ENCODE results near the gene PODXL. TPM values are rescaled to one million over a fixed set of nuclear protein-coding genes. Genes with fewer than 3 reads are reported as not detected.

The PODXL gene
- total RNA-seq, 5 donors from 2014 or later (not counting 1 experiment from before 2014, with no cell fraction given) = 0.63 to 2.6 (median 1.5) TPM

DNA sequence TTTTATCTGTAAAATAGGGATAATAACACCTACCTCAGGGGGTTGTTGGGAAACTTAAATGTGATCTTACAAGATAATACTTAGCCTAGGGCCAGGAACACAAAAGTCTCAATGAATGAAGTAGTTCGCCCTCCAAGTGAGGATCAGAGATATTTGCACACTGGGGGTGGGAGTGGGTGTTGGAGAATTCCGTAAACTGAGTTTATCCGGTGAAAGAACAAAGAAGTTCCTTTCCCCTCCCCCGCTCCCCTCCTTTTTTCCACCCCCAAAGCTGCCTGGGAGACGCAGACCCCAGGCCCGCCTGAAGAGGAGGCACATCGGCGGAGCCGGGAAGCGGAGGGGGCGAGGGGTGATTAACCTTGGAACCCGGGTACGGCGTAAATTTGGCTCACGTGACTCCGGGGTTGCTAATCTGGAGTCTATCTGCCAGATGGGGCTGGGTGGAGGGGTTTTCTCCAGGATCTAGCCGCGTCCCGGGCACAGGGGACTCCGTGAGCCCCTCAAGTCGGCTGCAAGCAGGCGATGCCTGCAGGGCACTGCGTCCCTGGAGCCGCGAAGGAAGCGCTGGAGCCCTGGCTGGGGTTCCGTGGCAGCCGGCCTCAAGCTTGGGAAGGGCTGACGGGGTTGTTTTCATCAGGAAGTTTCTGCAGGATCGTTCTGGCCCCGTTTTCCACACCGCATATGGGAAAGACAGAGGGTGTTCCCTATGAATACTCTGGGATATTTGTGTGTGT, 1.4 kb upstream of the PODXL start:
- H3K9me3 Mint-ChIP-seq = no peaks in the 10 kb centered on the region
- Histone ChIP-seq H3K4me3 (ENCODE audit: control insufficient read depth in 1 of 2, extremely low read depth in 1 of 2, low read length in 1 of 2) (no peak overlapping the region), H3K27ac (ENCODE audit: low read length) (no peak overlapping the region), H3K27me3 (replicated peaks in 1 of 2; ENCODE audit: control insufficient read depth in 2 of 2, extremely low read depth in 1 of 2, insufficient read depth in 2 of 2, low read length in 1 of 2) (peaks cover 10 to 42% of the 10 kb centered on the region in 2 experiments), H3K9me3 (no peaks in the 10 kb centered on the region), H3K36me3 (ENCODE audit: control insufficient read depth in 2 of 2, extremely low read depth in 1 of 2, insufficient read depth in 1 of 2, low read length in 1 of 2) (no peaks in the 10 kb centered on the region), H3K4me1 (ENCODE audit: control insufficient read depth in 1 of 2, extremely low read depth in 1 of 2, insufficient read depth in 2 of 2, low read length in 2 of 2) (peaks cover 0 to 27% of the 10 kb centered on the region in 2 experiments)
- DNase-seq (no peak), ATAC-seq (replicated peaks in 1 of 4) (no peak)
- CTCF ChIA-PET = interaction anchor here in 1 of 2 donors (0.6 kb wide), 1 partner anchor 11 kb away, joined by 4 read pairs; no protein-coding TSS in a partner anchor
- H3K4me3 Mint-ChIP-seq = peak overlapping the region; percentile 68 to 77 (median 76)
- POLR2A ChIA-PET = no interaction called here
- 9% methylated on average over 26 of the region's 32 CpGs for WGBS (ENCODE audit: insufficient coverage)
- H3K36me3 Mint-ChIP-seq = no peaks in the 10 kb centered on the region
- peaks cover 10 to 22% (median 18%) of the 10 kb centered on the region in 3 donors for H3K4me1 Mint-ChIP-seq
- peaks cover 31 to 44% of the 10 kb centered on the region in 2 donors for H3K27me3 Mint-ChIP-seq
- no peak overlapping the region for H3K27ac Mint-ChIP-seq

DNA sequence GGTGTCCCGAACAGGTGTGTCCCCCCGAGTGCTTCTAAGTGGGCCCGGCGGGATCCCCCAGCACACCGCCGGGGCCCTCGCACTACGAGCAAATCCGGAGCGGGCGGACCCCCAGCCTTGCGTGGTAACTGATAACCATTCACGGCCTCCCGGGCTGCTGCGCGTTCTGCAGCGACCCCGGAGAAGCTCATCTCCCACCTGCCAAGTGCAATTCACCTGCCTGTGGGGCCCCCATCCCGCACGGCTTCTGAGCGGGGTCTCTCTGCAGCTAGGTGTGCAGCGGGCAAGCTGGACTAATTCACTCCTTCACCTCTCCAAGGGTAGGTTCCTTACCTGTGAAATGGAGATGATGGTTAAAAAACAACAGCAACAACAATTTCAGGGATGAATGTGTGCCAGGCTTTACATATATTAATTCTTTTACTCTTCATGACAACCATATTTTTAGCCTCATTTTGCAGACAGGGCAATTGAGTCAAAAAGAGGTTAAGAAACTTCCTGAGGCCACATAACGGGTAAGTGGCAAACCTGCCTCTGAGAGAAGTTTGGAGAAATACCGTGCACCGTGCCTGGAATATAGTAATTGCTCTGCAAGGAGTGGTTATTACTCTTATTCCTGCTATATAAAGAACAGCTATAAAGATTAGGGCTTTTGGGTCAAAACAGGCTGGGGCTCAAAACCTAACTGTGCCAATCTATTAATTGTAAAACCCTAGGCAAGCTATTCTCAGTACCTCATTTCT, 652 bp upstream of the PODXL start:
- peak overlapping the region; percentile 43 to 57 for H3K4me3 ChIP-seq (ENCODE audit: control insufficient read depth in 1 of 2, extremely low read depth in 1 of 2, low read length in 1 of 2)
- H3K9me3 Mint-ChIP-seq = no peaks in the 10 kb centered on the region
- no peak overlapping the region for H3K27ac Mint-ChIP-seq
- H3K27me3 ChIP-seq (replicated peaks in 1 of 2; ENCODE audit: control insufficient read depth in 2 of 2, extremely low read depth in 1 of 2, insufficient read depth in 2 of 2, low read length in 1 of 2) = peaks cover 10 to 50% of the 10 kb centered on the region in 2 experiments
- ATAC-seq (replicated peaks in 1 of 4) (peak in 2 of 4 experiments; percentile 2 to 15), DNase-seq (peak in 1 of 35 experiments; percentile 10)
- POLR2A ChIA-PET = no interaction called here
- H3K36me3 Mint-ChIP-seq = no peaks in the 10 kb centered on the region
- H3K4me1 ChIP-seq (ENCODE audit: control insufficient read depth in 1 of 2, extremely low read depth in 1 of 2, insufficient read depth in 2 of 2, low read length in 2 of 2) = peaks cover 0 to 27% of the 10 kb centered on the region in 2 experiments
- peaks cover 35 to 48% of the 10 kb centered on the region in 2 donors for H3K27me3 Mint-ChIP-seq
- peak overlapping the region; percentile 68 to 77 (median 76) for H3K4me3 Mint-ChIP-seq
- H3K36me3 ChIP-seq (ENCODE audit: control insufficient read depth in 2 of 2, extremely low read depth in 1 of 2, insufficient read depth in 1 of 2, low read length in 1 of 2) = no peaks in the 10 kb centered on the region
- no peak overlapping the region for H3K27ac ChIP-seq (ENCODE audit: low read length)
- no peaks in the 10 kb centered on the region for H3K9me3 ChIP-seq
- CTCF ChIA-PET = interaction anchor here in 1 of 2 donors (0.6 kb wide), 1 partner anchor 10 kb away, joined by 4 read pairs; no protein-coding TSS in a partner anchor
- under 1% methylated on average over 19 of the region's 25 CpGs for WGBS (ENCODE audit: insufficient coverage)
- peaks cover 10 to 22% (median 18%) of the 10 kb centered on the region in 3 donors for H3K4me1 Mint-ChIP-seq

DNA sequence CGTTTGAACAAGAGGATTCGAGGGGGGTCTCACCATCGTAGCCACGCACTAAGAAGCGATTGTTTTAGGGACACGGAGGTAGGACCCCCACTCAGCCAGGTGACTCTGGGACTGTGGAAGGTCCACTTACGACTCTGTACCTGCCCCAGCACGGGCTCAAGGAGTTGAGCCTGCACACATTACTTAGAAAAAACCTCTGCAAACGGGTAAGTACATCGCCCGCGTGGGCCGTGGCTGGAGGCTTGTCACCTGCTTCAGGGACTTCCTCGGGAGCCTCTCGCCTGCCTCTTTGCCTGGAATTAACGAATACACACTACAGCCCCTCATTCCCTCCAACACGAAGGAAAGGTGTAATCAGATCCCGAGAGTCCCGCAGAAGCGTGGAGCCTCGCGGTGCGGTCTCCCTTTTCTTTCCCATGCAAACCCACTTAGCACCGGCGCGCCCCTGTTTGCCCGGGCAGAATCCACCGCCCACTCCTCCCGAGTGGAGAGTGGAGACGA, 826 bp downstream of the PODXL start:
- Histone ChIP-seq H3K4me1 (ENCODE audit: control insufficient read depth in 1 of 2, extremely low read depth in 1 of 2, insufficient read depth in 2 of 2, low read length in 2 of 2) (peaks cover 0 to 27% of the 10 kb centered on the region in 2 experiments), H3K4me3 (ENCODE audit: control insufficient read depth in 1 of 2, extremely low read depth in 1 of 2, low read length in 1 of 2) (peak overlapping the region; percentile 20 to 38), H3K9me3 (no peaks in the 10 kb centered on the region), H3K36me3 (ENCODE audit: control insufficient read depth in 2 of 2, extremely low read depth in 1 of 2, insufficient read depth in 1 of 2, low read length in 1 of 2) (no peaks in the 10 kb centered on the region), H3K27me3 (replicated peaks in 1 of 2; ENCODE audit: control insufficient read depth in 2 of 2, extremely low read depth in 1 of 2, insufficient read depth in 2 of 2, low read length in 1 of 2) (peaks cover 10 to 57% of the 10 kb centered on the region in 2 experiments), H3K27ac (ENCODE audit: low read length) (no peak overlapping the region)
- H3K4me1 Mint-ChIP-seq = peaks cover 10 to 22% (median 18%) of the 10 kb centered on the region in 3 donors
- peaks cover 31 to 45% of the 10 kb centered on the region in 2 donors for H3K27me3 Mint-ChIP-seq
- H3K36me3 Mint-ChIP-seq = no peaks in the 10 kb centered on the region
- ChIA-PET CTCF (no interaction called here), POLR2A (no interaction called here)
- no peak overlapping the region for H3K27ac Mint-ChIP-seq
- H3K4me3 Mint-ChIP-seq = peak overlapping the region; percentile 70 to 78 (median 78)
- no peak for ATAC-seq (replicated peaks in 1 of 4)
- 4% methylated on average over 30 of the region's 30 CpGs for WGBS (ENCODE audit: insufficient coverage)
- H3K9me3 Mint-ChIP-seq = no peaks in the 10 kb centered on the region
- DNase-seq = peak in 8 of 35 experiments; percentile 3 to 24 (median 6)

DNA sequence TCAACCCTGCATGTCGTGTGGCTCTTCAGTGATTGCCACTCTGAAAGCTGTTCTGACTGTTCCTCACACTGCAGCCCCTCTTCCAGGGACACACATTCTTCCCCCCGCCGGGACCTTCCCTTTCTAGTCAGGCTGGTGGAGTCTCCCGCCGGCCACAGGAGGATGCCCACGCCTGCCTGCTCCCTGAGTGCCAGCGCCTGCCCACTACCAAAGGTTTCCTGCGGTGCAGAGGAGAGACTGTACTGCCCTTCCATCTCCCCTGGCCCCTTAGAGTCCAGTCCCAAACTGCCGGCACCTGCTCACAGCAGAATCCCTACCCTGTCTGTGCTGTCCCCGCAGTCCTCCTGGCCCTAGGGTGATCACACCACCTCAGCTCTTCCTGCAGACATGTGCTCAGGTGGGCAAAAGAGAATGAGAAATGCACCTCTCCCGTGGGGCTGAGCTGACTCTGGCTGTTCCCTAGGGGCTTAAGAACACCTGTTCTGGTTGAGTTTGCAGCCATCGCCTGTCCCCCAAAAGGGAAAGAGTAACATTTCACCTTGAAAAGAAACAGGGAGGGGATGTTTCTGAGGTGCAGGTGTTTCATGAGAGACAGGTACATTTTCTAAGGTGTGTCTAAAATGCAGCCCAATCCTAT, 1.4 kb downstream of the PODXL start:
- H3K27me3 Mint-ChIP-seq = peaks cover 29 to 43% of the 10 kb centered on the region in 2 donors

DNA sequence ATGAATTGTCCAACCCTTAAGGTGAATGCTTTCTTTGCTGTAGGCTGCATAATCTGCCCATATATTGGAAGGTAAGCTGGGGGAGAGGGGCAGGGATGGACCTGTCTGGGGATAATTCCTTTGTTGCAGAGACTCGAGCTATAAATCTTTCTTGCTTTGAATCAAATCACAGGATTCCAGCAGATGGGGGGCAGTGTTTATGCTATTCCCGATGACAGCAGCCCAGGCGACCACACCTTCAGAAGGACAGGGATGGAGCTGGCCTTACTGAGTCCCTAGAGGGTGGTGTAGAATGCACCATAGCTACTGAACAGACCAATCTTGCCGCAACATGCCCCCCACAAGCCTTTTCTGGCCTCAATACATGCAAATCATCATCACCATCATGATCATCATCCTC, 2.5 kb downstream of the PODXL start:
- CTCF ChIA-PET = interaction anchor here in 1 of 2 donors (0.7 kb wide), 1 partner anchor 21 kb away, joined by 3 read pairs; no protein-coding TSS in a partner anchor
- H3K4me1 Mint-ChIP-seq = peaks cover 10 to 22% (median 18%) of the 10 kb centered on the region in 3 donors
- Histone ChIP-seq H3K36me3 (ENCODE audit: control insufficient read depth in 2 of 2, extremely low read depth in 1 of 2, insufficient read depth in 1 of 2, low read length in 1 of 2) (no peaks in the 10 kb centered on the region), H3K27me3 (replicated peaks in 1 of 2; ENCODE audit: control insufficient read depth in 2 of 2, extremely low read depth in 1 of 2, insufficient read depth in 2 of 2, low read length in 1 of 2) (peaks cover 7 to 66% of the 10 kb centered on the region in 2 experiments), H3K27ac (ENCODE audit: low read length) (no peak overlapping the region), H3K4me1 (ENCODE audit: control insufficient read depth in 1 of 2, extremely low read depth in 1 of 2, insufficient read depth in 2 of 2, low read length in 2 of 2) (peaks cover 0 to 27% of the 10 kb centered on the region in 2 experiments), H3K9me3 (no peaks in the 10 kb centered on the region), H3K4me3 (ENCODE audit: control insufficient read depth in 1 of 2, extremely low read depth in 1 of 2, low read length in 1 of 2) (no peak overlapping the region)
- no peaks in the 10 kb centered on the region for H3K36me3 Mint-ChIP-seq
- H3K4me3 Mint-ChIP-seq = no peak overlapping the region
- ATAC-seq (replicated peaks in 1 of 4) = no peak
- POLR2A ChIA-PET = no interaction called here
- H3K27ac Mint-ChIP-seq = no peak overlapping the region
- H3K27me3 Mint-ChIP-seq = peaks cover 29 to 39% of the 10 kb centered on the region in 2 donors
- DNase-seq = no peak
- H3K9me3 Mint-ChIP-seq = no peaks in the 10 kb centered on the region
- WGBS (ENCODE audit: insufficient coverage) = no CpG with 5 or more reads among the region's 4 CpGs

More for the DNA sequence above, 1.4 kb downstream of the PODXL start:
- Histone ChIP-seq H3K36me3 (ENCODE audit: control insufficient read depth in 2 of 2, extremely low read depth in 1 of 2, insufficient read depth in 1 of 2, low read length in 1 of 2) (no peaks in the 10 kb centered on the region), H3K9me3 (no peaks in the 10 kb centered on the region), H3K4me1 (ENCODE audit: control insufficient read depth in 1 of 2, extremely low read depth in 1 of 2, insufficient read depth in 2 of 2, low read length in 2 of 2) (peaks cover 0 to 27% of the 10 kb centered on the region in 2 experiments), H3K27ac (ENCODE audit: low read length) (no peak overlapping the region), H3K4me3 (ENCODE audit: control insufficient read depth in 1 of 2, extremely low read depth in 1 of 2, low read length in 1 of 2) (no peak overlapping the region), H3K27me3 (replicated peaks in 1 of 2; ENCODE audit: control insufficient read depth in 2 of 2, extremely low read depth in 1 of 2, insufficient read depth in 2 of 2, low read length in 1 of 2) (peaks cover 7 to 61% of the 10 kb centered on the region in 2 experiments)
- H3K27ac Mint-ChIP-seq = no peak overlapping the region
- H3K4me1 Mint-ChIP-seq = peaks cover 10 to 22% (median 18%) of the 10 kb centered on the region in 3 donors
- H3K4me3 Mint-ChIP-seq = peak overlapping the region; percentile 70 to 78 (median 78)
- DNase-seq (no peak), ATAC-seq (replicated peaks in 1 of 4) (no peak)
- ChIA-PET POLR2A (no interaction called here), CTCF (no interaction called here)
- WGBS (ENCODE audit: insufficient coverage) = 86% methylated on average over 10 of the region's 12 CpGs
- H3K9me3 Mint-ChIP-seq = no peaks in the 10 kb centered on the region
- no peaks in the 10 kb centered on the region for H3K36me3 Mint-ChIP-seq

- no peak overlapping the region for H3K27ac ChIP-seq (ENCODE audit: low read length)
- H3K36me3 ChIP-seq (ENCODE audit: control insufficient read depth in 2 of 2, extremely low read depth in 1 of 2, insufficient read depth in 1 of 2, low read length in 1 of 2) = no peaks in the 10 kb centered on the region
- Mint-ChIP-seq H3K9me3 (no peaks in the 10 kb centered on the region), H3K27me3 (peaks cover 23 to 31% of the 10 kb centered on the region in 2 donors), H3K27ac (no peak overlapping the region), H3K4me3 (no peak overlapping the region), H3K4me1 (peaks cover 8 to 11% (median 10%) of the 10 kb centered on the region in 3 donors), H3K36me3 (no peaks in the 10 kb centered on the region)
- ATAC-seq (replicated peaks in 1 of 4) = no peak
- no peaks in the 10 kb centered on the region for H3K9me3 ChIP-seq
- peaks cover 2 to 56% of the 10 kb centered on the region in 2 experiments for H3K27me3 ChIP-seq (replicated peaks in 1 of 2; ENCODE audit: control insufficient read depth in 2 of 2, extremely low read depth in 1 of 2, insufficient read depth in 2 of 2, low read length in 1 of 2)
- ChIA-PET POLR2A (no interaction called here), CTCF (no interaction called here)
- peaks cover 0 to 16% of the 10 kb centered on the region in 2 experiments for H3K4me1 ChIP-seq (ENCODE audit: control insufficient read depth in 1 of 2, extremely low read depth in 1 of 2, insufficient read depth in 2 of 2, low read length in 2 of 2)
- DNase-seq = no peak
- WGBS (ENCODE audit: insufficient coverage) = no CpG with 5 or more reads among the region's 6 CpGs
- H3K4me3 ChIP-seq (ENCODE audit: control insufficient read depth in 1 of 2, extremely low read depth in 1 of 2, low read length in 1 of 2) = no peak overlapping the region
These were observed 4.4 kb downstream of the PODXL start for GRCh38 chr7:131552053-131552452.
